IPS-18c (cell line): ENCODE measurements around the gene TOR2A.

Experiments used
- H3K4me3 ChIP-seq: 2 replicates; pipeline ENCODE4 v1.7.0; 2013; ENCODE audit warnings: low read depth, mild to moderate bottlenecking, low read length, moderate library complexity; ENCODE audit not compliant: insufficient read depth
- H3K9me3 ChIP-seq: one replicate; pipeline ENCODE4 v1.6.1; 2013; ENCODE audit warnings: mild to moderate bottlenecking, low read length, moderate library complexity; ENCODE audit not compliant: control insufficient read depth, insufficient read depth

TOR2A gene

DNA sequence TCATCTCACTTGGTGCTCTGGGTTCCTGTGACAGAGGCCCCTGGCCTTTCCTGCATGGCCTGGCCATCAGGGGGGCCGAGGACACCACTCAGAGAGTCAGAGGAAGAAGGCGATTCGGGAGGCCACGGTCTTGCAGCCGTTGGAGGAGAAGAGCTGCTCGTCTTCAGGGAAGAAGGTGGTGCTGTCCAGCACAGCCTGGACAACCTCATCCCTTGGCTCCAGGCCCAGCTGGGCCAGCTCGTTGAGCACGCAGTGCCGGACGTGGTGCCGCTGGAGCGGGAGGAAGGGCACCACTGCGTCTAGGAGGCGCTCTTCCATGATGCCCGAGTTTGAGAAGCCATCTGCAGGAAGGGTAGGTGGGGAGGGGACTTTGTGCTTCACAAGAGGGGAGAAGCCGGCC is 3.2 kb downstream of the TOR2A start:
- Histone ChIP-seq H3K4me3 (no peak overlapping the region), H3K9me3 (no peaks in the 10 kb centered on the region)

DNA sequence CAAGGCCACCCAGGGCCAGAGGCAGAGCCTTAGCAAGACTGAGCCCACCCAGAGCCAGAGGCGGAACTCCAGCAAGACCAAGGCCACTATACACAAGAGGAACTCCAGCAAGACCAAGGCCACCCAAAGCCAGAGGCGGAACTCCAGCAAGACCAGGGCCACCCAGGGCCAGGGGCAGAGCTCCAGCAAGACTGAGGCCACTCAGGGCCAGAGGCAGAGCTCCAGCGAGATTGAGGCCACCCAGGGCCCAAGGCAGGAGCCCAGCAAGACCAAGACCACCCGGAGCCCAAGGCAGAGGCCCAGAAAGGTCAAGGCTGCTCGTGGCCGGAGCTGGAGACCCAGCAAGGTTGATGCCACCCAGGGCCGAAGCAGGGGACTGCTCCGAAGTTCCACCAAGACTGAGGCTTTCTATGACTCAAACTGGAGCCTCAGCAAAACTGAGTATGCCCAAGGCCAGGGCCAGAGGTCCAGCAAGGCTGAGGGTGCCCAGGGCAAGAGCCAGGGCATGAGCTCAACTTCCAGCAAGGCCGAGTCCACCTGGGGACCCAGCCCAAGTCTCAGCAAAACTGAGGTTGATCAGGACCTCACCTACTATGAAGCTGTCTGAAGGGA is 4.2 kb downstream of the TOR2A start:
- H3K9me3 ChIP-seq: no peaks in the 10 kb centered on the region
- H3K4me3 ChIP-seq: no peak overlapping the region

DNA sequence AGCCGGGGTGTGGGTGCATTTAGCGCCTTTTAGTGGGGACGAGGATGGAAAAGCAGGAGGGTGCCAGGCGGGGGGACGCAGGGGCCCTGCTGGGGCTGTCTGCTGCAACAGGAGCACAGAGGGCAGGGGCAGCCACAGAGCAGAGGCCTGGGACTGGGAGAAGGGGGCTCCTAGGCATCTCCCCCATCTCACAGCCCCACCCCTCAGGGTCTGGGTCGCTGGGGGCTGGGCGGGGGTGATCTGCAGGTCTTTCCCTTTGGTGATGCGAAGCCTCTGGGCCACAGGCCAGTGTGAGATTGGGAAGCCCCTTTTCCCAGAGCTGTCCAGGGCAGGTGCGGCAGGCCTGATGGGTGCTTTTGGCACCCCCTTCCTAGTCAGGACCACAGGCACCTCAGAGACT is 4.8 kb downstream of the TOR2A start:
- Histone ChIP-seq H3K9me3 (no peaks in the 10 kb centered on the region), H3K4me3 (no peak overlapping the region)

GRCh38 chr9:127729522-127730256 is 5.4 kb downstream of the TOR2A start:
- no peaks in the 10 kb centered on the region for H3K9me3 ChIP-seq
- H3K4me3 ChIP-seq: no peak overlapping the region

DNA sequence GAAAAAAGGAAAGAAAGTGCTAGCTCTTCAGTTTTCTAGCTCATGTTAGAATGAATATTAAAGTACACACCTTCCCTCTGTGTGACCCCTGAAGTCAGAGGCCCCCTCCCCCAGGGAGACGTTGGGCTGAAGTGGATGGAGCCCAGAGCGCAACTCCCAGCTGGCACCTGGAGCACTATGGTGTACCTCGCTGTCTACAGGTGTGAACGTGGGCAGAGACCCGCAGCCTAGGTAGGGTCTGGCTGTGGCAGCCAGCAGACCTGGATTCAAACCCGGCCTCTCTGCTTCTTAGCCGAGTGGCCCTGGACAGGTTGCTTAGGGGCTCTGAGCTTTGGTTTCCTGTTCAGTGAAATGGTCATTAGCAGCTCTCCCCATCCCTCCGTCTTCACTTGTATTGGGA is 6.3 kb downstream of the TOR2A start:
- H3K4me3 ChIP-seq: no peak overlapping the region
- H3K9me3 ChIP-seq: no peaks in the 10 kb centered on the region

- Histone ChIP-seq H3K4me3 (no peak overlapping the region), H3K9me3 (no peaks in the 10 kb centered on the region)
These were observed 8.2 kb downstream of the TOR2A start for GRCh38 chr9:127726871-127727270.

GRCh38 chr9:127724012-127724411 is 11.1 kb downstream of the TOR2A start:
- no peak overlapping the region for H3K4me3 ChIP-seq
- H3K9me3 ChIP-seq: no peaks in the 10 kb centered on the region

DNA sequence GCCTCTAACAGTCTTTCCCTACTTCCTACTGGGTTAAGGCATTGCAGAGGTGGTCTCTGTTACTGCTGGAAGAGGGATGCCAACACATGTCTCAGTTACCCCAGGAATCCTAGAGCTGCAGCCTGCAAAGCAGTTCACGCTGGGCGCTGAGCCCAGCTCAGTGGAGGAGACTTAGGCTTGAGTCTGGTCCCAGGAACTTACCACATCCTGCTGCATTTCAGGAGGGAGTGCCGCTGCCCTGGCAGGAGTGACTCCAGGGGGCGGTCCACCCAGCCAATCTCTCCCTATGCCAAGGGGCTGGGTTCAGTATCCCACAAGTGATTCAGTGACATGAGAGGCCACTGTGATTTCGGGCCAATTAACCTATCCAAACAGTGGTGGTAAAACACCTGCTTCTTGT is 11.7 kb downstream of the TOR2A start:
- Histone ChIP-seq H3K4me3 (no peak overlapping the region), H3K9me3 (no peaks in the 10 kb centered on the region)

DNA sequence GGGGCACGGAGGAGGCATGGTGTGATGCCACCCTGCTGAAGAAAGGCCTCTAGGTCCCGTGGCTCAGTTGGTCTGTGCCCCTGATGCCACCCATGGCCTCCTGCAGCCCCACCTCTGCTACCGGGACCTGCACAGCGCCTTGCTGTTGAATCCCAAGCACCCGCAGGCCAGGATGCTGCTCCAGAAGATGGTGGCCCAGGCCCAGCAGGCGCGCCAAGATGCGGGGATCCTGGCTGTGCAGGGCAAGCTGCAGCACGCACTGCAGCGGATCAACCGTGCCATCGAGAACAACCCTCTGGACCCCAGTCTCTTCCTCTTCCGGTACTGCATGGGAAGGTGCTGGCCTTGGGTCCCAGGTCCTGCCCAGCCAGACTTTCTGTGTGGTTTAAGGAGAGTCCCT is 12.1 kb downstream of the TOR2A start:
- no peaks in the 10 kb centered on the region for H3K9me3 ChIP-seq
- no peak overlapping the region for H3K4me3 ChIP-seq

- no peak overlapping the region for H3K4me3 ChIP-seq
- H3K9me3 ChIP-seq: no peaks in the 10 kb centered on the region
These were observed 12.9 kb downstream of the TOR2A start for GRCh38 chr9:127722055-127722745.

GRCh38 chr9:127721391-127721821 is 13.7 kb downstream of the TOR2A start:
- Histone ChIP-seq H3K9me3 (no peaks in the 10 kb centered on the region), H3K4me3 (no peak overlapping the region)

GRCh38 chr9:127720865-127721227 is 14.2 kb downstream of the TOR2A start:
- H3K4me3 ChIP-seq: no peak overlapping the region
- H3K9me3 ChIP-seq: no peaks in the 10 kb centered on the region

- Histone ChIP-seq H3K4me3 (no peak overlapping the region), H3K9me3 (no peaks in the 10 kb centered on the region)
These were observed 14.8 kb downstream of the TOR2A start for GRCh38 chr9:127720031-127720864.

- no peaks in the 10 kb centered on the region for H3K9me3 ChIP-seq
- no peak overlapping the region for H3K4me3 ChIP-seq
These were observed 17.3 kb downstream of the TOR2A start for GRCh38 chr9:127717766-127718165.

GRCh38 chr9:127716412-127716811 is 18.7 kb downstream of the TOR2A start:
- Histone ChIP-seq H3K9me3 (no peaks in the 10 kb centered on the region), H3K4me3 (no peak overlapping the region; the same call in 1 of the 2 replicates)

GRCh38 chr9:127715470-127716337 is 19.4 kb downstream of the TOR2A start, which contains the start of the genes PTRH1 and TTC16:
PTRH1 (minus strand) TSS chr9:127715663; CDS start chr9:127715639, 24 bp downstream.
TTC16 (plus strand) TSS chr9:127716079; CDS start chr9:127716146, 67 bp downstream.
- Histone ChIP-seq H3K9me3 (no peaks in the 10 kb centered on the region), H3K4me3 (peak within 1 kb of the TSS; percentile 91)
